ENCODE data around the gene PDE4B. TPM values are rescaled to one million over a fixed set of nuclear protein-coding genes. Genes with fewer than 3 reads are reported as not detected.
A peak's percentile ranks its signal among the peaks of the same experiment; 100 is the strongest.

The PDE4B gene
- total and polyA plus RNA-seq, 9 of the 15 experiments (the other 6 are each of a cell fraction or from before 2014, with no cell fraction given) = 0.09 TPM; not detected in 8

GRCh38 chr1:66069976-66070876 is 277.5 kb downstream of the PDE4B start:
- no peaks in the 10 kb centered on the region for H4K20me1 ChIP-seq (replicated peaks; ENCODE audit: control insufficient read depth, insufficient read depth, low read length)
- DNase-seq (ENCODE audit: extremely low read depth in 1 of 4, low spot score in 3 of 4) = no peak
- H3K4me2 ChIP-seq (ENCODE audit: insufficient read depth, low read length) = no peak overlapping the region
- no peaks in the 10 kb centered on the region for H3K4me1 ChIP-seq (replicated peaks in 1 of 2; ENCODE audit: control insufficient read depth in 2 of 2, insufficient read depth in 2 of 2, low read length in 2 of 2)
- POLR2A ChIA-PET = no interaction called here
- no peaks in the 10 kb centered on the region for H3K36me3 ChIP-seq (ENCODE audit: control insufficient read depth, insufficient read depth, low read length)
- intact Hi-C loops (cut with micrococcal nuclease) (no loop called here), in situ Hi-C loops (cut with MboI) (no loop called here)
- no peak overlapping the region for H3K27ac ChIP-seq (ENCODE audit: extremely low read depth, low read depth, low read length)
- no TSS peak for BruUV-seq (replicated peaks)
- no peak overlapping the region for H2AFZ ChIP-seq (ENCODE audit: low read depth, low read length)
- CTCF ChIA-PET (ENCODE audit: low intra/inter-chr PET ratio) = no interaction called here
- no peak overlapping the region for H3K9ac ChIP-seq (ENCODE audit: insufficient read depth in 1 of 2, low read depth in 2 of 2, low read length in 2 of 2)
- WGBS (ENCODE audit: insufficient coverage, low coverage, missing lambda C conversion rate) = 0% methylated on average over 4 of the region's 4 CpGs
- no peaks in the 10 kb centered on the region for H3K9me3 ChIP-seq (replicated peaks; ENCODE audit: control insufficient read depth, insufficient read depth, low read depth, low read length)
- H3K9me1 ChIP-seq (ENCODE audit: control insufficient read depth, insufficient read depth, low read length) = no peaks in the 10 kb centered on the region
- FAIRE-seq = no peak
- no peaks in the 10 kb centered on the region; a peak in 1 of 5 replicates for H3K27me3 ChIP-seq (ENCODE audit: control insufficient read depth in 2 of 2, insufficient read depth in 2 of 2, low read length in 2 of 2)
- ATAC-seq = no peak
- no peak for TF ChIP-seq ZHX1 (conservative IDR thresholded peaks at IDR 0.05; ENCODE audit: low read length)
- TF ChIP-seq SPI1 (IDR thresholded peaks at IDR 0.05; ENCODE audit: borderline replicate concordance, low read depth, low read length) = no peak
- TF ChIP-seq ZNF707 (CRISPR knock-in tag; conservative IDR thresholded peaks at IDR 0.05) = no peak
- peak; percentile 78 for TF ChIP-seq RFX1 (IDR thresholded peaks at IDR 0.05)
- H3K4me3 ChIP-seq = no peak overlapping the region
- H3K79me2 ChIP-seq (ENCODE audit: control insufficient read depth, insufficient read depth, low read length) = no peaks in the 10 kb centered on the region
